Activated T-helper 1 cell treated with anti-CD3 and anti-CD28 coated beads, Interleukin-12 subunit alpha, Interleukin-12 subunit beta, Interleukin-2, Interleukin-4 antibody, amounts not matched to agents 30 ng/mL and 10 ng/mL and 1 ng/mL, durations not matched to agents 14 hours and 24 hours and 36 hours (primary cell): ENCODE measurements around the gene LRRFIP1. TPM values are rescaled to one million over a fixed set of nuclear protein-coding genes. Genes with fewer than 3 reads are reported as not detected.

Experiments
- DNase-seq: peaks from one replicate; pipeline ENCODE4 v3.0.0; 2021; ENCODE audit warnings: low spot score
- H3K27ac Mint-ChIP-seq: one replicate; pipeline ENCODE4 v1.8.0; 2021; ENCODE audit warnings: mild to moderate bottlenecking, mixed read lengths
- H3K27me3 Mint-ChIP-seq: one replicate; pipeline ENCODE4 v1.8.0; 2022; ENCODE audit warnings: mild to moderate bottlenecking, moderate library complexity, mixed read lengths; ENCODE audit not compliant: insufficient read depth
- H3K36me3 Mint-ChIP-seq: one replicate; pipeline ENCODE4 v1.8.0; 2021; ENCODE audit warnings: low read depth, mixed read lengths
- H3K4me1 Mint-ChIP-seq: one replicate; pipeline ENCODE4 v1.8.0; 2021; ENCODE audit warnings: low read depth, mixed read lengths
- H3K4me3 Mint-ChIP-seq: one replicate; pipeline ENCODE4 v1.8.0; 2021; ENCODE audit warnings: mild to moderate bottlenecking, moderate library complexity, mixed read lengths
- H3K9me3 Mint-ChIP-seq: one replicate; pipeline ENCODE4 v1.8.0; 2021; ENCODE audit warnings: mixed read lengths
- intact Hi-C: fragments of 100-400 bp; cut with micrococcal nuclease; formaldehyde crosslinking; loops from one replicate; pipeline ENCODE4 v1.15.1; 2024
- total RNA-seq: library from RNA; stranded (reverse); gene quantifications from 2 replicates; pipeline ENCODE4 v1.2.3, GENCODE V29; 2022

The LRRFIP1 gene
- total RNA-seq, 1 donor from 2014 or later: 212 TPM

DNA sequence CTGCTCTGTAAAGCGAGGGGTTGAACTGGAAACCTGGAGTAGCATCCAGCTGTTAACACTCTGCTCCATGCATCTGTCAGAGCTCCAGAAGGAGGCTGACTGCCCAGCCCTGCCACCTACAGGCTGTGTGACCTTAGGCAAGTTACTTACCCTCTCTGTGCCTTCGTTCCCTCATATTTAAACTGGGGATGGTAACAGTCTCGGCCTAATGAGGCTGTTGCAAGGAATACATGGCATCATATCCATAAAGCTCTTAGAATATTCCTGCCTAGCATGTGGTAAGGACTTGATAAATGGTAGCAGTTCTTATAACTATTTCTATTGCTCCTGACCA is 80.6 kb downstream of the LRRFIP1 start:
- Mint-ChIP-seq H3K27ac (no peak overlapping the region), H3K4me1 (peaks cover 45% of the 10 kb centered on the region), H3K27me3 (no peaks in the 10 kb centered on the region), H3K36me3 (peaks cover 23% of the 10 kb centered on the region), H3K9me3 (no peaks in the 10 kb centered on the region), H3K4me3 (no peak overlapping the region)
- DNase-seq: no peak
- intact Hi-C loops: no loop called here

GRCh38 chr2:237708491-237708890 is 81.1 kb downstream of the LRRFIP1 start:
- no peak for DNase-seq
- Mint-ChIP-seq H3K9me3 (no peaks in the 10 kb centered on the region), H3K27ac (no peak overlapping the region), H3K4me3 (no peak overlapping the region), H3K4me1 (peaks cover 41% of the 10 kb centered on the region), H3K36me3 (peaks cover 25% of the 10 kb centered on the region), H3K27me3 (no peaks in the 10 kb centered on the region)
- intact Hi-C loops: no loop called here

DNA sequence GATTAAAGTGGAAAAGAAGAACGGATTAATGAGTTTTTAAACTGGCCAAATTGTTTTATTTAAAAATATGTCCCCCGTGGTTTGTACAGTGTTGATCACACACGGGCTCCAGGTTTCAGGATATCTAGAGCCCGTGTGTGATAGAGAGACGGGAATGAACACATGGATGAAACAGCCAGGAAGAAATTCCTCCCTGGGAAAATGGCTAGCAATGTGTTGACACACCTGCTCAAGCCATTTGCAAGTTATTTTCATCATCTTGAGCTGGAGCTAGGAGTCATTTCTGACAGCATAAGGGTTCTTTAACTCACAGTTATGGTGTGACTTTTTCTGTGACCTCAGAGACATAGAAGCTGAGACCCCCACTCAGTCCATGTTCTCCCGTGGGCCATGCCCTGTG is 81.6 kb downstream of the LRRFIP1 start:
- Mint-ChIP-seq H3K36me3 (peaks cover 21% of the 10 kb centered on the region), H3K27me3 (no peaks in the 10 kb centered on the region), H3K4me3 (no peak overlapping the region), H3K4me1 (peaks cover 38% of the 10 kb centered on the region), H3K27ac (no peak overlapping the region), H3K9me3 (no peaks in the 10 kb centered on the region)
- intact Hi-C loops: no loop called here
- DNase-seq: no peak

- Mint-ChIP-seq H3K36me3 (peaks cover 26% of the 10 kb centered on the region), H3K27ac (no peak overlapping the region), H3K9me3 (no peaks in the 10 kb centered on the region), H3K4me1 (peaks cover 47% of the 10 kb centered on the region), H3K4me3 (no peak overlapping the region), H3K27me3 (no peaks in the 10 kb centered on the region)
- intact Hi-C loops: no loop called here
- DNase-seq: no peak
Measured at GRCh38 chr2:237711458-237712150, 84.2 kb downstream of the LRRFIP1 start.

DNA sequence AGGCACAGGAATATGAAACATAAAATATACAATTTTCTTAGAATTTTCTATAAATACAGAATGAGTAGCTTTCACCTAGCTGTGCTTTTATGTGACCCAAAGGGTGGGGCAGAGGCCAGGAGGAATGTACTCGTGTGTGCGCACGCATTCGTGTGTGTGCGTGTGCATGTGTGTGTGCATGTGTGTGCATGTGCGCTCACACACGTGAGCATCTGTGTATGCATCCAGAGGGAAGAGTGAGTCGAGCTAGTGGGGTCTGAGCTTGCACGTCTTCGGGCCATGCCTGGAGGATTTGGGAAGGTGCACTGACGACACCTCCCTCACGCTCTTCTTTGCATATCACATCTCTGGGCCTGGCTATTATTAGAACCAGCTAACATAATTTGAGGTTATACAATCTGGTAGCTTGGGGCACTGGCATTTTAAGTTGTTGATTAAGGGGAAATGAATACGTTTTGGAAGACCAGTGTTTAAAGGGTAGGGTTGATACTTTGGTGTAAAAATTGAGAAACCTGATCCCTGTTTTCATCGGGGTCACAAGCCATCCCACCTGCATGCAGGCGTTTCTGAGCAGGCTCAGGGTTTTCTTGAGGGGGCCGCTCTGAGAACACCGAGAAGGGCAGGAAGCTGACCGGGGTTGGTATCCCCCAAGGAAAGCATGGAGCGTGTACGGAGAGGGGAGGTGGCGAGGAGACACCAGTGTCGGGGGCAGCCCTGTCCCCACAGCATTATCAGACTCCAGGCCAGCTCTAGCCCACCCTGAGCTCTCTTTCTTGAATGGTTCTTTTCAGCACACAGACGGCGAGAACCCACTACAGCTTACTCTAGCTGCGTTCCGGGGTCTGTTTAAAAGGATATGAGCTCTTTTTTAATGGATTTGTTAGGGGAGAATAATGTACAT is 85.3 kb downstream of the LRRFIP1 start:
- Mint-ChIP-seq H3K4me1 (peaks cover 39% of the 10 kb centered on the region), H3K36me3 (peaks cover 24% of the 10 kb centered on the region), H3K4me3 (no peak overlapping the region), H3K27ac (peak overlapping the region; percentile 7), H3K9me3 (no peaks in the 10 kb centered on the region), H3K27me3 (no peaks in the 10 kb centered on the region)
- intact Hi-C loops: no loop called here
- DNase-seq: no peak

DNA sequence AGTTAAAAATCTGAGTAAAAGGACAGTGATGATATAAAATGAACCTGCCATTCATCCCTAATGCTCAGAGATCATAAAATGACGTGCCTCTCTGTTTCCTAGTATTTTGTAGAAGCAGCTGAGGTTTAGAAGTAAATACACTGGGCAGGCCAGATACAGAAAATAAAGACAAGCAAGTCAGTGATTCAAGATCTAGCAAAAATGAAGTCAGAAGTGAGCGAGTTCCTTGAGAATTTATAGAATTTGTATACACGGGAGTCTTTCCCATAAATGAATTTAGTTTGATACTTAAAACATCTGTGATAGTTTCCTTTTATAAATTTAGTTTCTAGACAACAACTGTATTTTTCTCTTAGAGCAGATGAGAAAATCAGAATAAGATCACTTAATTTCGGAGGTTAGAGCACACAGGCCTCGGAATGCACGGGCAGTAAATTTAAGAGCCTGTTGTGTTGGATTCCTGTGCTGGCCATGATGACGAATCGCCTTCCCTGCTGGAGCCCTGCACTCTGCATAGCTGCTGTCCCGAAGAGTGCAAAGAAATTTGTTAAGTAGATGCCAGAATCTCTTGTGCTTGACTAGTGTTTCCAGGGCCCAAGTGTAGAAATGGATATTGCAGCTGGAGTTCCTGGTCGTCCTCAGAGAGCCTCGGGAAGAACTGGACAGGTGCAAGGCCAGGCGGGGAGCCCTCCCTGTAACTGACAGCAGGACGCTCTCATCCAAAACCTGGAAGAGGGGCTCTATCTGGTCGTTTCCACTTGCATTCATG is 87.5 kb downstream of the LRRFIP1 start:
- DNase-seq: no peak
- intact Hi-C loops: no loop called here

DNA sequence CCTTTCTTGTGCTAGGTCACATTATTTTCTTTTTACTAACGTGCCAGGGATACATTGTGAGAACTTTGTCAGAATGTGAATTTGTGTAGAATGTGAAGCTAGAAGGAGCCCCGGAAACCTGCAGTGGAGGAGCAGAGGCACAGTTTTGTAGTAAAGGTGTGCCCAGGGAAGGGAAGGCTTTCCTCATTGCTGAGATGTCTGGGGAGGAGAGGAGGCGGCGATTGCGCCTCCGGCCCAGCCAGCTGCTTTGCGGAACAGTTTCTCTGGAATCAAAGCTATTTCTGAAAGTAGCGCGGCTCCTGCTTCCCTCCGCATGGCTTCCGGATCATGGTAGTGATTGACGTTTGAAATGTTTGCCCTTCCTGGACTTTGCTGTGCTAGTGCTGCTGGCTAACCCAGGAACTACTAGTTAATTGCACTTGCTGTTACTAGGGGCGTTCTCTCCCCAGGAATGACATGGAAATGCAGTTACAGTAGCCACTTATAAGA is 88.1 kb downstream of the LRRFIP1 start:
- H3K4me1 Mint-ChIP-seq: peaks cover 46% of the 10 kb centered on the region
- DNase-seq: no peak
- peak overlapping the region; percentile 9 for H3K27ac Mint-ChIP-seq
- no peaks in the 10 kb centered on the region for H3K9me3 Mint-ChIP-seq
- peaks cover 33% of the 10 kb centered on the region for H3K36me3 Mint-ChIP-seq
- peak overlapping the region; percentile 19 for H3K4me3 Mint-ChIP-seq
- no peaks in the 10 kb centered on the region for H3K27me3 Mint-ChIP-seq
- intact Hi-C loops: no loop called here

More for the DNA sequence above, 87.5 kb downstream of the LRRFIP1 start:
- peak overlapping the region; percentile 35 for H3K27ac Mint-ChIP-seq
- H3K4me3 Mint-ChIP-seq: no peak overlapping the region
- H3K9me3 Mint-ChIP-seq: no peaks in the 10 kb centered on the region
- H3K27me3 Mint-ChIP-seq: no peaks in the 10 kb centered on the region
- peaks cover 32% of the 10 kb centered on the region for H3K36me3 Mint-ChIP-seq
- H3K4me1 Mint-ChIP-seq: peaks cover 46% of the 10 kb centered on the region

- no peaks in the 10 kb centered on the region for H3K27me3 Mint-ChIP-seq
- no peak overlapping the region for H3K27ac Mint-ChIP-seq
- H3K4me1 Mint-ChIP-seq: peaks cover 46% of the 10 kb centered on the region
- H3K36me3 Mint-ChIP-seq: peaks cover 34% of the 10 kb centered on the region
- no peaks in the 10 kb centered on the region for H3K9me3 Mint-ChIP-seq
- no peak for DNase-seq
- intact Hi-C loops: no loop called here
- H3K4me3 Mint-ChIP-seq: no peak overlapping the region
Measured at GRCh38 chr2:237716011-237716410, 88.6 kb downstream of the LRRFIP1 start.

DNA sequence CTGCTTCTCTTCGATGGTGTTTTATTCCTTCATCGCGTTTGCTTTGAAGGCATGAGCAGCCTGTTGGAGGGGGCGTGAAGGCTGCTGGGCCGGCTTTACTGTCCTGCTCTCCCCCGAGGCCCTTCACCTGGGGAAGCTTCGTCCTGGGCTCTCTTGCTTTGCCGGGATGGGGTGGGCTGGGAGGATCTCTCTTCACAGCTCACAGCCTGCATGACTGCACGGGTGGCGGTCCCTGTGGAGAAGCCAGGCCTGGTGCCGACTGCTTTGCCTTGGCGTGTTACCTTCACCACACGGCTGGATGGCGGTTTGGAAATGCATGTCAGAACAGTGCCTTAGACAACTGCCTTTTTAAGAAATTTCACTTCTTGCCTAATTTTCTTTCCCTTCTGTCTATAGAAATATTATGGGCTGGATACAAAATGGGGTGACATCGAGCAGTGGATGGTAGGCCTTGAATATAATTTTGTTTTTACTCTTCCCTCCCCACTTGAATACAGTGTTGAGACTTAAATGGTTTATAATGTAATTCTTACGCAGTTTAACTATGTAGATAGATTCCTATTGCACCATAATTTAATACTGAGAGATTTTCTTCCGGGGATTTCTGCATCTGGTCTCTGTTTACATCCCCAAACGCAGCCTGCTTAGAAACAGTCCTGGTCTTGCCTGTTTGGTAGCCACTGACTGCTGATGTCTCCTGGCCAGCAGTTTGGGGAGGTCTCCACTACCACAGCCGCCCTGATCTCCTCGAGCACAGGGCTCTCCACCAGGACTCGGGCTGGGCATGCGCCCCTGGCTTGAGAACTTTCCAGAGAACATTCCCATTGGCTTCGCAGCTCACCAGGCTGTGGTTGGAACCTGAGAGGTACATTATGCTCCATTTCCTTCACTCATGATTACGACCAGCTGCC is 90.2 kb downstream of the LRRFIP1 start:
- DNase-seq: no peak
- Mint-ChIP-seq H3K4me1 (peaks cover 55% of the 10 kb centered on the region), H3K27ac (no peak overlapping the region), H3K27me3 (no peaks in the 10 kb centered on the region), H3K9me3 (no peaks in the 10 kb centered on the region), H3K4me3 (no peak overlapping the region), H3K36me3 (peaks cover 32% of the 10 kb centered on the region)
- intact Hi-C loops: no loop called here

GRCh38 chr2:237718277-237718634 is 90.9 kb downstream of the LRRFIP1 start:
- no peak overlapping the region for H3K27ac Mint-ChIP-seq
- no peak overlapping the region for H3K4me3 Mint-ChIP-seq
- H3K36me3 Mint-ChIP-seq: peaks cover 28% of the 10 kb centered on the region
- no peaks in the 10 kb centered on the region for H3K9me3 Mint-ChIP-seq
- intact Hi-C loops: no loop called here
- no peak for DNase-seq
- H3K4me1 Mint-ChIP-seq: peaks cover 54% of the 10 kb centered on the region
- H3K27me3 Mint-ChIP-seq: no peaks in the 10 kb centered on the region

DNA sequence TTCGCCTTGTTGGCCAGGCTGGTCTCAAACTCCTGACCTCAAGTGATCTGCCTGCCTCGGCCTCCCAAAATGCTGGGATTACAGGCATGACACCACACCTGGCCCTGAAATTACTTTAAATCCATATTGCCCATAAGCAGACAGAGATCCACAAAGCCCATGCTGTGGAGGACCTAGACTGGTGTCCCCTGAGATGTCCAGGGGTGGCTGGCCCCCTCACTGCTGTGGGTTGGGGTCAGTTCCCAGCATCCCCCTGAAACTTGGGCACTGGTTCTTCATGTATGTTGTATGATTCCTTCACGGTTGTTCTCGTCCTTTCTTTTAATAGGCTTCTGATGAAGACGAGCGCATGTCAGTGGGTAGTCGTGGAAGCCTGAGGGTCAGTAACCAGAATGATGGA is 93.1 kb downstream of the LRRFIP1 start:
- Mint-ChIP-seq H3K9me3 (no peaks in the 10 kb centered on the region), H3K4me3 (no peak overlapping the region), H3K27ac (no peak overlapping the region), H3K36me3 (peaks cover 32% of the 10 kb centered on the region), H3K27me3 (no peaks in the 10 kb centered on the region), H3K4me1 (peaks cover 52% of the 10 kb centered on the region)
- no peak for DNase-seq
- intact Hi-C loops: no loop called here

DNA sequence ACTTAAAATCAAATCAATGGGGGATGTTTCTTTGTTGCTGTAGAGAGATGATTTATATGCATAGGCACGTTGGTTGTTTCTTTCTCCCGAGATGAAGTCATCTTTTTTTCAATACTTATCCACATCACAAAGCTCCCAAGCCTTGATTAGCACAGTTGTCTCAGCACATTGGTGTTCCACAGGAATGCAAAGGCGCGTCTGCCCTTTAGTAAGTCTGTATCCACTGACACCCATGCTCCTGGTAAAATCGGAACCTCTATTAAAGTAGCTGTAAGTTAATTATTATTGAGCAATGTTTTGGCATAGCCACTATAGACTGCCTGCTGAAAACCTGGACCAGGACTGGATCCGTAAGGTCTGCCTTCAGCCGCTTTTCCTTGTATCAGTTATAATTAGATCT is 93.6 kb downstream of the LRRFIP1 start:
- peaks cover 49% of the 10 kb centered on the region for H3K4me1 Mint-ChIP-seq
- no peak for DNase-seq
- no peaks in the 10 kb centered on the region for H3K9me3 Mint-ChIP-seq
- intact Hi-C loops: no loop called here
- H3K27ac Mint-ChIP-seq: no peak overlapping the region
- no peaks in the 10 kb centered on the region for H3K27me3 Mint-ChIP-seq
- peaks cover 31% of the 10 kb centered on the region for H3K36me3 Mint-ChIP-seq
- no peak overlapping the region for H3K4me3 Mint-ChIP-seq
